OCI-LY7 (cell line): Measurements from ENCODE around the gene GPSM1.

Experiments used
- EZH2phosphoT487 ChIP-seq: fragments of 200-600 bp; sonication (generic); IDR thresholded peaks from 2 replicates; pipeline ENCODE4 v1.6.1; 2018; ENCODE audit warnings: low read depth, borderline replicate concordance, mild to moderate bottlenecking, mixed run types, antibody characterized with exemption, low read length, moderate library complexity, mixed read lengths
- TF ChIP-seq, protein P1 (sequence below): fragments of 200-600 bp; sonication (generic); conservative IDR thresholded peaks from 2 replicates; pipeline ENCODE4 v1.5.1; 2014; ENCODE audit warnings: mild to moderate bottlenecking, antibody characterized with exemption, low read length, moderate library complexity, mixed read lengths

DNA sequence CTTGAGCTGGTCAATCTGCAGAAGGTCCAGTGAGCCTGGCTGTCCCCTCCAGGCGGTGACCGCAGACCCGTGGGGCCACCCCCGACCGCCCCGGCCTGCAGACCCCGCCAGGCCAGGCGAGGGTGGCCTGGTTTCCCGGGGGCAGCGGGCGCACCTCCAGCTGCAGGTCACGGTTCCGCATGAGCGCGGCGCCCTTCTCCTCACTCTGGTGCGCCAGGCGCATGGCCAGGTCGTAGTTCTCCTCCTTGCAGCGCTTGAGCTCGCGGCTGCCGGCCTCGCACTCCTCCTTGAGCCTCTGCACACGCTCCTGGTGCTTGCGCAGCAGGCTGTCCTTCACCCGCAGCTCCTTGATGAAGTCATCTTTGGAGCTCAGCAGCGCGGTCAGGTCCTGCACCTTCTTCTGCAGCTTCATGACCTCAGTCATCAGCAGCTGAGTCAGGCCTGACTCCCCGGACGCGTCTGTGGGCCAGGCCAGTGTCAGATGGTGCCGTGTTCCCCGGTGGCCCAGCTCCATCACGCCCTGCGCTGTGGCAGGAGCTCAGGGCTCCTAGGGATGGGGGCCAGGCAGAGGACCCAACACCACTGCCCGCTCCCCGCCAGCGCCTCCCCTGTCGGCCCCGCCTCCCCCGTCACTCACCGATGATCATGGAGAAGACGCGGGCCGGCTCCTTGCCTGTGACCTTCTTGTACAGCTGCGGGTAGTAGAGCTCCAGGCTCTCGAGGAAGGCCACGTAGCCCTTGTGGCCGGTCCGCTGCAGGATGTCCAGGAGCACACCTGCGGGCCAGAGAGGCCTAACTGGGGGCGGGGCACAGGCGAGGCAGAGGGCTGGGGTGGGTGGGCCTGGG is 43.6 kb downstream of the GPSM1 start:
- TF ChIP-seq, protein P1, sequence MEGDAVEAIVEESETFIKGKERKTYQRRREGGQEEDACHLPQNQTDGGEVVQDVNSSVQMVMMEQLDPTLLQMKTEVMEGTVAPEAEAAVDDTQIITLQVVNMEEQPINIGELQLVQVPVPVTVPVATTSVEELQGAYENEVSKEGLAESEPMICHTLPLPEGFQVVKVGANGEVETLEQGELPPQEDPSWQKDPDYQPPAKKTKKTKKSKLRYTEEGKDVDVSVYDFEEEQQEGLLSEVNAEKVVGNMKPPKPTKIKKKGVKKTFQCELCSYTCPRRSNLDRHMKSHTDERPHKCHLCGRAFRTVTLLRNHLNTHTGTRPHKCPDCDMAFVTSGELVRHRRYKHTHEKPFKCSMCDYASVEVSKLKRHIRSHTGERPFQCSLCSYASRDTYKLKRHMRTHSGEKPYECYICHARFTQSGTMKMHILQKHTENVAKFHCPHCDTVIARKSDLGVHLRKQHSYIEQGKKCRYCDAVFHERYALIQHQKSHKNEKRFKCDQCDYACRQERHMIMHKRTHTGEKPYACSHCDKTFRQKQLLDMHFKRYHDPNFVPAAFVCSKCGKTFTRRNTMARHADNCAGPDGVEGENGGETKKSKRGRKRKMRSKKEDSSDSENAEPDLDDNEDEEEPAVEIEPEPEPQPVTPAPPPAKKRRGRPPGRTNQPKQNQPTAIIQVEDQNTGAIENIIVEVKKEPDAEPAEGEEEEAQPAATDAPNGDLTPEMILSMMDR: no peak
- TF ChIP-seq EZH2phosphoT487: no peak
